ENCODE results near the gene NMNAT3. TPM values are rescaled to one million over a fixed set of nuclear protein-coding genes. Genes with fewer than 3 reads are reported as not detected.
A peak's percentile ranks its signal among the peaks of the same experiment; 100 is the strongest.

Gene NMNAT3
- total RNA-seq, 1 donor from 2014 or later = 0.95 TPM

DNA sequence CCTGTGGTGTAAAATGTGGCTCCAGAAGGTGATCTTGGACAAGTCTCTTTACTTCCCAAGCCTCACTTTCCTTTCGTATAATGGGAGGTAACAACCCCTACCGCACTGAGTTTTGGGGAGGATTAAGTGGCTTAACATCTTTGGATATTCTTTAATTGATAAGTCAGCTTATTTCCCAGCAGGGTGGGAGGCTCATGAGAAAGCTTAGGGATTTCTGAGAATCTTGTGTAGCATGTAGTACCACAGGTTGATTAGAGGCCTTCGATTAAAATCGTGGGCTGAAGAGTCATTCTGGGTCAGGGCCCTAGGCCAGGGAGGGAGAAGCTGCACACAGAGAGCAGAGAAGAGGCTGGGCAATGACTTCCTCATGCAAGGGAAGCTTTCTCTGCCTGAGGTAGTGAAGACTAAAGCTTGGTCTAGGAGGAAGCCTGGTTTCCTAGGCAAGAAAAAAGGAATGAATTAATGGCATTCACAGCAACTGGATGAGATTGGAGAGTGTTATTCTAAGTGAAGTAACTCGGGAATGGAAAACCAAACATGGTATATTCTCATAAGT is 1.5 kb upstream of the NMNAT3 start:
- no peaks in the 10 kb centered on the region for H4K20me1 ChIP-seq (ENCODE audit: low read depth)
- no peak overlapping the region for H3K27ac Mint-ChIP-seq
- H3K36me3 Mint-ChIP-seq = no peaks in the 10 kb centered on the region
- H3K9me3 ChIP-seq (ENCODE audit: low read depth) = no peaks in the 10 kb centered on the region
- no peak overlapping the region for H2AFZ ChIP-seq (replicated peaks)
- peaks cover 27% of the 10 kb centered on the region for H3K4me1 ChIP-seq
- H3K9me3 Mint-ChIP-seq = no peaks in the 10 kb centered on the region
- H3F3A ChIP-seq (ENCODE audit: low read depth) = peaks cover 11% of the 10 kb centered on the region
- TF ChIP-seq EZH2 (IDR thresholded peaks at IDR 0.05) (no peak), EZH2phosphoT487 (IDR thresholded peaks at IDR 0.05) (no peak)
- TF ChIP-seq, protein P1, sequence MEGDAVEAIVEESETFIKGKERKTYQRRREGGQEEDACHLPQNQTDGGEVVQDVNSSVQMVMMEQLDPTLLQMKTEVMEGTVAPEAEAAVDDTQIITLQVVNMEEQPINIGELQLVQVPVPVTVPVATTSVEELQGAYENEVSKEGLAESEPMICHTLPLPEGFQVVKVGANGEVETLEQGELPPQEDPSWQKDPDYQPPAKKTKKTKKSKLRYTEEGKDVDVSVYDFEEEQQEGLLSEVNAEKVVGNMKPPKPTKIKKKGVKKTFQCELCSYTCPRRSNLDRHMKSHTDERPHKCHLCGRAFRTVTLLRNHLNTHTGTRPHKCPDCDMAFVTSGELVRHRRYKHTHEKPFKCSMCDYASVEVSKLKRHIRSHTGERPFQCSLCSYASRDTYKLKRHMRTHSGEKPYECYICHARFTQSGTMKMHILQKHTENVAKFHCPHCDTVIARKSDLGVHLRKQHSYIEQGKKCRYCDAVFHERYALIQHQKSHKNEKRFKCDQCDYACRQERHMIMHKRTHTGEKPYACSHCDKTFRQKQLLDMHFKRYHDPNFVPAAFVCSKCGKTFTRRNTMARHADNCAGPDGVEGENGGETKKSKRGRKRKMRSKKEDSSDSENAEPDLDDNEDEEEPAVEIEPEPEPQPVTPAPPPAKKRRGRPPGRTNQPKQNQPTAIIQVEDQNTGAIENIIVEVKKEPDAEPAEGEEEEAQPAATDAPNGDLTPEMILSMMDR (IDR thresholded peaks at IDR 0.05) = no peak
- no peaks in the 10 kb centered on the region for H3K79me2 ChIP-seq (ENCODE audit: low read depth)
- no peak overlapping the region for H3K27ac ChIP-seq
- H3K36me3 ChIP-seq = no peaks in the 10 kb centered on the region
- no peak overlapping the region for H3K4me3 Mint-ChIP-seq
- H3K4me3 ChIP-seq = no peak overlapping the region
- no peak overlapping the region for H3K9ac ChIP-seq
- DNase-seq (ENCODE audit: low spot score) = peak; percentile 16
- peaks cover 24% of the 10 kb centered on the region for H3K27me3 ChIP-seq
- H3K27me3 Mint-ChIP-seq (ENCODE audit: insufficient read depth, low read depth) = peaks cover 14% of the 10 kb centered on the region
- H3K4me1 Mint-ChIP-seq = peaks cover 27% of the 10 kb centered on the region
- H3K4me2 ChIP-seq = no peak overlapping the region

DNA sequence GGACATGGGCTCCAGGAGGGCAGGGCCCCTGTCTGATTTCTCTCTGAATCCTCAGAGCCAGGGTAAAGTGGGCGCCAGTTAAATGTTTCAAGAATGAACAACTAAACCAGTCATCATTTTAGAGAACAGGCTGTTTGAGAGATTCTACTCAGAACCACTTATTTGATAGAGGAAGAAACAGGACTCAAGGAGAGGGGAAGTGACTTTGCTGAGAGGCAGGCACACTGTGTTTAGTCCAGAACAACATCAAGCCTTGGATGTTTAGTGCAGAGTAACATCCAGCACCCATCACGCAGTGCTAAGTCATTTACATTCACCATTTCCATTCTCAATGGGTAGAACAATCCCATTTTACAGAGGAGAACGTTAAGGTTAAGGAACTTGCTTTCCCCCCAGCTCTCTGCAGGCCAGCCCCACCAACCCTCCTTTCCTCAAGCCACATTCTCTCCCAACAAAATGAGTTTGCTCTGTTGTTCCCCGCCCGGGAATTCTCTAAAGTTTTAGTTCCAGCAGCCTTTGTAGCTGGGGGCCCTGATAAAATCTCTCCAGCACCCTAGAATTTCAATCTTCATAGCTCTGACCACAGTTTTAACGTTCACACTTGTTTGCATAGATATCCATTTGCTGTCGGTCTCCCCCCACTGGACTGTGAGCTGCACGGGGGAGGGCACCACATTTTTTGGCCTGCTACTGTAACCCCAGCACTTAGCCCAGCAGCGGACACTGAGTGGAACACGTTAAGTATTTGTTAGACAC is 962 bp downstream of the NMNAT3 start:
- DNase-seq (ENCODE audit: low spot score) = no peak
- Histone ChIP-seq H3K9ac (no peak overlapping the region), H3K4me1 (peaks cover 29% of the 10 kb centered on the region), H3F3A (ENCODE audit: low read depth) (peaks cover 11% of the 10 kb centered on the region), H3K79me2 (ENCODE audit: low read depth) (no peaks in the 10 kb centered on the region), H3K4me3 (peak overlapping the region; percentile 62), H2AFZ (replicated peaks) (no peak overlapping the region), H3K36me3 (no peaks in the 10 kb centered on the region), H3K9me3 (ENCODE audit: low read depth) (no peaks in the 10 kb centered on the region), H3K27ac (no peak overlapping the region), H3K27me3 (peaks cover 24% of the 10 kb centered on the region), H3K4me2 (peak overlapping the region; percentile 91), H4K20me1 (ENCODE audit: low read depth) (no peaks in the 10 kb centered on the region)
- Mint-ChIP-seq H3K36me3 (no peaks in the 10 kb centered on the region), H3K27me3 (ENCODE audit: insufficient read depth, low read depth) (peaks cover 14% of the 10 kb centered on the region), H3K9me3 (no peaks in the 10 kb centered on the region), H3K4me1 (peaks cover 30% of the 10 kb centered on the region), H3K27ac (no peak overlapping the region), H3K4me3 (peak overlapping the region; percentile 70)
- TF ChIP-seq, protein P1 (IDR thresholded peaks at IDR 0.05) = no peak
- TF ChIP-seq EZH2 (IDR thresholded peaks at IDR 0.05) = no peak
- no peak for TF ChIP-seq EZH2phosphoT487 (IDR thresholded peaks at IDR 0.05)

DNA sequence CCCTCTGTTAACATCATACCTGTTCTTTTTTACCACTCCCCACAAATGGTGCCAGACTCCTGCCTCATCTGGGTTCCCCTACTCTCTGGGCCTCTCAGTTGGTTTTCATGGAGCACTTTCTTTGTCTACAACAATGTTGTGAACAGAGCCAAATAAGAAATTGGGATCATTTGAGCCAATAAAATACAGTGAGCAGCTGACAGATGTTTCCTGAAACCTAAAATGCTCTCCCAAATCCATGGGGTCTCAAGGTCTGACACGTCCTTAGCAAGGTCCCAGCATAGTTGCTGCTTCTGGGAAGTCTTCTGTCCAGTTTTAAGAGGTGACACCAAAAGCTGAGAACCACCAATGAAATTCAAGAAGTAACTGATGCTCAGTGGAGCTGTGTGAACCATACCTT is 1.7 kb downstream of the NMNAT3 start:
- Histone ChIP-seq H3K4me1 (peaks cover 29% of the 10 kb centered on the region), H3K4me2 (no peak overlapping the region), H2AFZ (replicated peaks) (no peak overlapping the region), H3K36me3 (no peaks in the 10 kb centered on the region), H3K27me3 (peaks cover 24% of the 10 kb centered on the region), H3F3A (ENCODE audit: low read depth) (peaks cover 11% of the 10 kb centered on the region), H3K9ac (no peak overlapping the region), H4K20me1 (ENCODE audit: low read depth) (no peaks in the 10 kb centered on the region), H3K27ac (no peak overlapping the region), H3K4me3 (no peak overlapping the region), H3K9me3 (ENCODE audit: low read depth) (no peaks in the 10 kb centered on the region), H3K79me2 (ENCODE audit: low read depth) (no peaks in the 10 kb centered on the region)
- Mint-ChIP-seq H3K4me1 (peaks cover 30% of the 10 kb centered on the region), H3K27ac (no peak overlapping the region), H3K27me3 (ENCODE audit: insufficient read depth, low read depth) (peaks cover 11% of the 10 kb centered on the region), H3K4me3 (no peak overlapping the region), H3K9me3 (no peaks in the 10 kb centered on the region), H3K36me3 (no peaks in the 10 kb centered on the region)
- TF ChIP-seq EZH2 (IDR thresholded peaks at IDR 0.05) (no peak), EZH2phosphoT487 (IDR thresholded peaks at IDR 0.05) (no peak)
- TF ChIP-seq, protein P1 (IDR thresholded peaks at IDR 0.05) = no peak
- no peak for DNase-seq (ENCODE audit: low spot score)

All from neural progenitor cell (in vitro differentiated cells).